HEK293T (cell line): ENCODE data around the gene B9D2.
"Not testable (repeated sequence)": the region's sequence is repeated elsewhere in the genome, so short reads cannot be mapped to it uniquely, and the experiment has no call there.

Experiments used
- CTCF ChIA-PET: fragments of 350-600 bp; formaldehyde crosslinking; extraction: SDS; loops from one replicate; lab custom pipeline; 2021; ENCODE audit warnings: antibody characterized with exemption, inconsistent platforms; lab: Yijun Ruan, JAX
- POLR2A ChIA-PET: fragments of 350-600 bp; formaldehyde crosslinking; extraction: SDS; loops from one replicate; lab custom pipeline; 2020; ENCODE audit warnings: antibody characterized with exemption, inconsistent platforms; lab: Yijun Ruan, JAX
- DNase-seq: peaks from one replicate; pipeline ENCODE4 v3.0.0; 2012; ENCODE audit warnings: mixed read lengths; ENCODE audit errors: extremely low spot score
- ARNT ChIP-seq: fragments of 450-650 bp; IDR thresholded peaks from 2 replicates; pipeline ENCODE4 v1.6.1; 2017; ENCODE audit warnings: mild to moderate bottlenecking
- BHLHE40 ChIP-seq: fragments of 450-650 bp; IDR thresholded peaks from 2 replicates; pipeline ENCODE4 v1.6.1; 2016; ENCODE audit warnings: mild to moderate bottlenecking, moderate library complexity, borderline replicate concordance
- CTBP1 ChIP-seq: fragments of 450-650 bp; IDR thresholded peaks from 2 replicates; pipeline ENCODE4 v1.6.1; 2016; ENCODE audit warnings: borderline replicate concordance
- ELF4 ChIP-seq: fragments of 450-650 bp; IDR thresholded peaks from 2 replicates; pipeline ENCODE4 v1.6.1; 2017; ENCODE audit warnings: antibody characterized with exemption
- FOXA1 ChIP-seq: fragments of 450-650 bp; IDR thresholded peaks from 2 replicates; pipeline ENCODE4 v1.6.1; 2016; ENCODE audit warnings: mild to moderate bottlenecking
- FOXK2 ChIP-seq: fragments of 450-650 bp; IDR thresholded peaks from 2 replicates; pipeline ENCODE4 v1.6.1; 2016; ENCODE audit warnings: mild to moderate bottlenecking
- FOXM1 ChIP-seq: fragments of 450-650 bp; IDR thresholded peaks from 2 replicates; pipeline ENCODE4 v1.6.1; 2017; ENCODE audit warnings: mild to moderate bottlenecking, borderline replicate concordance
- HDGF ChIP-seq: fragments of 450-650 bp; IDR thresholded peaks from 2 replicates; pipeline ENCODE4 v1.6.1; 2017; ENCODE audit warnings: antibody characterized with exemption, borderline replicate concordance
- L3MBTL2 ChIP-seq: fragments of 450-650 bp; conservative IDR thresholded peaks from 2 replicates; pipeline ENCODE4 v1.6.1; 2016; ENCODE audit warnings: mild to moderate bottlenecking
- LEF1 ChIP-seq: fragments of 450-650 bp; IDR thresholded peaks from 2 replicates; pipeline ENCODE4 v1.6.1; 2017; ENCODE audit warnings: mild to moderate bottlenecking, borderline replicate concordance
- NFRKB ChIP-seq: fragments of 450-650 bp; IDR thresholded peaks from 2 replicates; pipeline ENCODE4 v1.6.1; 2016; ENCODE audit warnings: mild to moderate bottlenecking, moderate library complexity
- PKNOX1 ChIP-seq: fragments of 450-650 bp; IDR thresholded peaks from 2 replicates; pipeline ENCODE4 v1.6.1; 2016
- SP1 ChIP-seq: fragments of 450-650 bp; IDR thresholded peaks from 2 replicates; pipeline ENCODE4 v1.6.1; 2017
- SUZ12 ChIP-seq: fragments of 450-650 bp; IDR thresholded peaks from 2 replicates; pipeline ENCODE4 v1.6.1; 2016; ENCODE audit warnings: mild to moderate bottlenecking
- TARDBP ChIP-seq: fragments of 450-650 bp; IDR thresholded peaks from 2 replicates; pipeline ENCODE4 v1.6.1; 2016
- ZNF384 ChIP-seq: fragments of 450-650 bp; IDR thresholded peaks from 2 replicates; pipeline ENCODE4 v1.6.1; 2016

Gene B9D2

GRCh38 chr19:41351339-41352245, 12.4 kb downstream of the B9D2 start:
- ChIA-PET POLR2A (interaction anchor here (0.8 to 5.4 kb wide), 10 partner anchors 12 to 125 kb away, joined by 3 to 51 read pairs (median 5); partner anchors contain the start of genes B9D2 and CCDC97), CTCF (interaction anchor here (0.6 to 1.8 kb wide), 3 partner anchors 12 to 618 kb away, joined by 3 to 5 read pairs (median 4); partner anchors contain the start of gene B9D2)
- TF ChIP-seq ARNT (no peak), ELF4 (no peak), HDGF (no peak), TARDBP (no peak; the same call in 1 of the 2 replicates), LEF1 (no peak), CTBP1 (no peak), FOXM1 (no peak), BHLHE40 (no peak), SP1 (no peak), NFRKB (no peak), ZNF384 (no peak), FOXK2 (no peak), SUZ12 (no peak)
- peak; percentile 56 for DNase-seq

- POLR2A ChIA-PET: interaction anchor here (1.5 to 5.4 kb wide), 2 partner anchors 13 to 14 kb away, joined by 8 to 51 read pairs; partner anchors contain the start of gene B9D2
- DNase-seq: no peak
- TF ChIP-seq FOXM1: no peak
- no peak for TF ChIP-seq FOXA1
- TF ChIP-seq TARDBP: no peak
- CTCF ChIA-PET: interaction anchor here (1.8 kb wide), 1 partner anchor 28 kb away, joined by 5 read pairs; no protein-coding TSS in a partner anchor
Measured at GRCh38 chr19:41350735-41351338, 13.1 kb downstream of the B9D2 start.

- CTCF ChIA-PET, DNase-seq: not testable (repeated sequence)
- POLR2A ChIA-PET: interaction anchor here (1.1 to 1.4 kb wide), 2 partner anchors 81 to 84 kb away, joined by 4 read pairs; no protein-coding TSS in a partner anchor
Measured at GRCh38 chr19:41346916-41347315, 17.0 kb downstream of the B9D2 start.

GRCh38 chr19:41344162-41344561, 19.8 kb downstream of the B9D2 start:
- DNase-seq: no peak
- POLR2A ChIA-PET: no interaction called here
- CTCF ChIA-PET: interaction anchor here (0.6 kb wide), 1 partner anchor 82 kb away, joined by 3 read pairs; no protein-coding TSS in a partner anchor
- TF ChIP-seq FOXA1 (no peak), NFRKB (no peak), SP1 (no peak), HDGF (no peak), TARDBP (no peak), PKNOX1 (no peak), FOXK2 (no peak), ZNF384 (no peak), SUZ12 (no peak), ARNT (no peak), ELF4 (no peak), L3MBTL2 (no peak)

- no peak for DNase-seq
- ChIA-PET CTCF (no interaction called here), POLR2A (no interaction called here)
- no peak for TF ChIP-seq FOXK2
- no peak for TF ChIP-seq HDGF
Measured at GRCh38 chr19:41341669-41342490, 22.1 kb downstream of the B9D2 start.

GRCh38 chr19:41339936-41340335, 24.0 kb downstream of the B9D2 start:
- ChIA-PET POLR2A (no interaction called here), CTCF (no interaction called here)
- no peak for DNase-seq
- TF ChIP-seq SP1 (no peak), HDGF (no peak)

- ChIA-PET CTCF (no interaction called here), POLR2A (interaction anchor here (0.5 to 2.1 kb wide), 3 partner anchors 8 to 17 kb away, joined by 3 to 5 read pairs (median 4); no protein-coding TSS in a partner anchor)
- TF ChIP-seq PKNOX1 (no peak), NFRKB (no peak), SUZ12 (no peak), ELF4 (no peak), FOXK2 (no peak), SP1 (no peak), FOXM1 (no peak), FOXA1 (no peak), LEF1 (no peak), HDGF (no peak), ARNT (no peak), L3MBTL2 (no peak), BHLHE40 (no peak)
- no peak for DNase-seq
Measured at GRCh38 chr19:41335467-41335866, 28.5 kb downstream of the B9D2 start.
